Chondrocyte (in vitro differentiated cells): Measurements from ENCODE around the gene PIP4K2B. TPM values are rescaled to one million over a fixed set of nuclear protein-coding genes. Genes with fewer than 3 reads are reported as not detected.

ENCODE experiments used
- DNase-seq: peaks from one replicate; pipeline ENCODE4 v3.0.0; 2021; ENCODE audit warnings: mixed read lengths, low spot score
- H3K27ac Mint-ChIP-seq: one replicate; pipeline ENCODE4 v1.8.0; 2021; ENCODE audit warnings: mild to moderate bottlenecking, moderate library complexity, mixed read lengths; ENCODE audit not compliant: unreplicated experiment
- H3K27me3 Mint-ChIP-seq: 2 replicates; pipeline ENCODE4 v1.8.0; 2021; ENCODE audit warnings: low read depth, mixed read lengths
- H3K36me3 Mint-ChIP-seq: 2 replicates; pipeline ENCODE4 v1.8.0; 2021; ENCODE audit warnings: low read depth, mixed read lengths
- H3K4me1 Mint-ChIP-seq: 2 replicates; pipeline ENCODE4 v1.8.0; 2021; ENCODE audit warnings: low read depth, mild to moderate bottlenecking, mixed read lengths
- H3K4me3 Mint-ChIP-seq: one replicate; pipeline ENCODE4 v1.8.0; 2021; ENCODE audit warnings: mild to moderate bottlenecking, moderate library complexity, mixed read lengths; ENCODE audit not compliant: unreplicated experiment
- H3K9me3 Mint-ChIP-seq: 2 replicates; pipeline ENCODE4 v1.8.0; 2021; ENCODE audit warnings: low read depth, mixed read lengths
- CTCF ChIP-seq: fragments of 200-600 bp; sonication (generic); IDR thresholded peaks from 2 replicates; pipeline ENCODE4 v1.5.0; 2021; ENCODE audit warnings: antibody characterized with exemption, mild to moderate bottlenecking, moderate library complexity
- total RNA-seq: library from RNA; stranded (reverse); gene quantifications from 3 replicates; pipeline ENCODE4 v1.2.1, GENCODE V29; 2021

The PIP4K2B gene
- total RNA-seq, 1 donor from 2014 or later: 58.7 TPM

DNA sequence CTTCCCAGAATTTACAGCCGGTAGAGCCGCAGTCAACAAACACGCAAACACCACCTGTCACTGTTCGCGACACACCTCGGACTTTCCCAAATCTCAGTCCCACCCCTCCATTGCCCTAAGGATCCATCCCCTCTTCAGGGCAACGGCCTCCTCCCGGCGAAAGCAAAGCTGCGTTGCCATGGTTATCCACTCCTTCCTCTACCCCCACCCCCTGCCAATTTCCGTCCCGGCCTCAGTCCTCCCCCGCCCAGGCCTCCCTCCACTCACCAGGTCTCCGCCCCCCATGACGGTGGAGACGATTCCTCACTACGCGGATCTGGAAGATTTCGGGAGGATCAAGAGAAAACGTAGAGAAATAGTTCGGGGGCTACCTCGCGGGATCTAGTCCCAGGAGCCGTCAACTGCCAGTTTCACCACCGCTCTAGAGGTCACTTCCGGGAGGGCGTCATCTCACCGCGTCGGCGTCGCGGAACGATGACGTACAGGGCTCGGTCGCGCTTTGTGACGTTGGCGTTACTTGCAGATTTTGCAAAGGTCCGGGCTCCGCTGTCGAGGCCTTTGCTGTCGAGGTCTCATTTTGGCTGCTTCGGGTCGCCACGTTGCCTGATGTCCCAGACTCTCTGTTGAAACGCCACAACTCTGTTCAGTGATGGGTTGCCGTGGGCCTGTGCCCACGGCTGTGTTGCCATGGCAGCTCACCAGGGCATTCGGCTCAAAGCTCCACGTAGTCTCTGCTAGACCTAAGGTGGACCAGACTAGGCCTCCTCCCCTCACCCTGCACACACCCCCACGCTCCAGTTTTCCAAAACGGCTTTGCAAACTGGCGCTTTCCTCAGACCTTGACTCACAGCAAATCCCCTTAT, 25.8 kb upstream of the PIP4K2B start, which contains the start of gene CWC25:
TSS of gene CWC25 (minus strand) at position 423 of the 863 bp plus-strand sequence. CDS start at position 285, 138 bp downstream.
- Mint-ChIP-seq H3K27me3 (no peaks in the 10 kb centered on the region), H3K36me3 (peaks cover 9% of the 10 kb centered on the region), H3K4me1 (peaks cover 28% of the 10 kb centered on the region), H3K27ac (peak within 1 kb of the TSS; percentile 100), H3K9me3 (no peaks in the 10 kb centered on the region), H3K4me3 (peak within 1 kb of the TSS; percentile 97)
- peak; percentile 97 for DNase-seq
- no peak for TF ChIP-seq CTCF

GRCh38 chr17:38815576-38816193, 16.3 kb upstream of the PIP4K2B start:
- Mint-ChIP-seq H3K27ac (peak overlapping the region; percentile 27), H3K36me3 (peaks cover 16% of the 10 kb centered on the region), H3K9me3 (no peaks in the 10 kb centered on the region), H3K4me1 (peaks cover 5% of the 10 kb centered on the region), H3K27me3 (no peaks in the 10 kb centered on the region), H3K4me3 (no peak overlapping the region)
- DNase-seq: no peak
- peak; percentile 65 for TF ChIP-seq CTCF

- Mint-ChIP-seq H3K4me3 (no peak overlapping the region), H3K4me1 (no peaks in the 10 kb centered on the region), H3K36me3 (peaks cover 31% of the 10 kb centered on the region), H3K9me3 (no peaks in the 10 kb centered on the region), H3K27ac (no peak overlapping the region), H3K27me3 (no peaks in the 10 kb centered on the region)
- no peak for TF ChIP-seq CTCF
- no peak for DNase-seq
These were observed 10.5 kb upstream of the PIP4K2B start for GRCh38 chr17:38809828-38810227.

DNA sequence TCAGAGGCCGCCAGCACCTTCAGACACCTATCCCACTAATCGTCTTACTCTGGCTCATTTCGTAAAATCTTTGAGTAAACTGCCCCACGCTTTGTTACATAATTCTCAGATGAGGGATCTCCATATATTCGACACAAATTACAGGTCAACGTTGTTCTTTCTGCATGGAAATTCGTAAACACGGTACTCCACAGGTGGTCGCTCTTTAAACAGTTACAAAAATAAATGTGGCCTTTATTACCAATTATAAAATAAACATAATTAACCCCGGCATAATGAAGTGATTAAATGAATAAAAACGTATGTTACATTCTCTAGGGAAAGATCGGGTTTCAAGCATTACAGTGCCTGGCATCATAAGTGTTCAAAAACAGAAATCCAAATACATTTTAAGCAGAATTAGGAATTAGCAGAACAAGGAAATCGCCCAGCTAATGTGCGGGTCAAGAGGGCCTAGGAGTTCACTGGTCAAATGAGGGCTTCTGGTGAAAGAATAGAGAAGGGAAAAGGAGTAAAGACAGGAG, 943 bp upstream of the PIP4K2B start:
- Mint-ChIP-seq H3K27me3 (no peaks in the 10 kb centered on the region), H3K9me3 (peaks cover 2% of the 10 kb centered on the region), H3K4me3 (peak overlapping the region; percentile 77), H3K36me3 (peaks cover 20% of the 10 kb centered on the region), H3K27ac (peak overlapping the region; percentile 92), H3K4me1 (peaks cover 30% of the 10 kb centered on the region)
- no peak for TF ChIP-seq CTCF
- DNase-seq: no peak
